ENCODE data around the gene STOX2. TPM values are rescaled to one million over a fixed set of nuclear protein-coding genes. Genes with fewer than 3 reads are reported as not detected.

Gene STOX2
- total and polyA plus RNA-seq, 9 donors: 2.2 to 16.4 (median 6.4) TPM

GRCh38 chr4:184010696-184011095 is 105.6 kb downstream of the STOX2 start:
- no peaks in the 10 kb centered on the region for H3K4me1 ChIP-seq (ENCODE audit: insufficient read depth)
- no peak for DNase-seq
- no peak overlapping the region for H3K27ac ChIP-seq
- H3K9me3 ChIP-seq: no peaks in the 10 kb centered on the region
- no peaks in the 10 kb centered on the region for H3K36me3 ChIP-seq
- intact Hi-C loops (cut with DNase I): no loop called here
- TF ChIP-seq POLR2A (IDR thresholded peaks at IDR 0.05): no peak
- no peak for TF ChIP-seq EP300 (IDR thresholded peaks at IDR 0.05)
- TF ChIP-seq, protein P1, sequence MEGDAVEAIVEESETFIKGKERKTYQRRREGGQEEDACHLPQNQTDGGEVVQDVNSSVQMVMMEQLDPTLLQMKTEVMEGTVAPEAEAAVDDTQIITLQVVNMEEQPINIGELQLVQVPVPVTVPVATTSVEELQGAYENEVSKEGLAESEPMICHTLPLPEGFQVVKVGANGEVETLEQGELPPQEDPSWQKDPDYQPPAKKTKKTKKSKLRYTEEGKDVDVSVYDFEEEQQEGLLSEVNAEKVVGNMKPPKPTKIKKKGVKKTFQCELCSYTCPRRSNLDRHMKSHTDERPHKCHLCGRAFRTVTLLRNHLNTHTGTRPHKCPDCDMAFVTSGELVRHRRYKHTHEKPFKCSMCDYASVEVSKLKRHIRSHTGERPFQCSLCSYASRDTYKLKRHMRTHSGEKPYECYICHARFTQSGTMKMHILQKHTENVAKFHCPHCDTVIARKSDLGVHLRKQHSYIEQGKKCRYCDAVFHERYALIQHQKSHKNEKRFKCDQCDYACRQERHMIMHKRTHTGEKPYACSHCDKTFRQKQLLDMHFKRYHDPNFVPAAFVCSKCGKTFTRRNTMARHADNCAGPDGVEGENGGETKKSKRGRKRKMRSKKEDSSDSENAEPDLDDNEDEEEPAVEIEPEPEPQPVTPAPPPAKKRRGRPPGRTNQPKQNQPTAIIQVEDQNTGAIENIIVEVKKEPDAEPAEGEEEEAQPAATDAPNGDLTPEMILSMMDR (IDR thresholded peaks at IDR 0.05): no peak
- H3K27me3 ChIP-seq: no peaks in the 10 kb centered on the region
- H3K4me3 ChIP-seq: no peak overlapping the region
- WGBS, 3 donors: 91 to 98% (median 97%) methylated on average over 14 of the region's 14 CpGs

- intact Hi-C loops (cut with DNase I): no loop called here
- H3K27me3 ChIP-seq: no peaks in the 10 kb centered on the region
- WGBS, 3 donors: 25 to 36% (median 28%) methylated on average over 2 of the region's 2 CpGs
- H3K9me3 ChIP-seq: no peaks in the 10 kb centered on the region
- no peaks in the 10 kb centered on the region for H3K36me3 ChIP-seq
- no peak overlapping the region for H3K4me3 ChIP-seq
- DNase-seq: no peak
- no peaks in the 10 kb centered on the region for H3K4me1 ChIP-seq (ENCODE audit: insufficient read depth)
- H3K27ac ChIP-seq: no peak overlapping the region
- TF ChIP-seq POLR2A (IDR thresholded peaks at IDR 0.05) (no peak), EP300 (IDR thresholded peaks at IDR 0.05) (no peak)
- TF ChIP-seq, protein P1 (IDR thresholded peaks at IDR 0.05): no peak
These were observed 106.8 kb downstream of the STOX2 start for GRCh38 chr4:184011826-184012380.

DNA sequence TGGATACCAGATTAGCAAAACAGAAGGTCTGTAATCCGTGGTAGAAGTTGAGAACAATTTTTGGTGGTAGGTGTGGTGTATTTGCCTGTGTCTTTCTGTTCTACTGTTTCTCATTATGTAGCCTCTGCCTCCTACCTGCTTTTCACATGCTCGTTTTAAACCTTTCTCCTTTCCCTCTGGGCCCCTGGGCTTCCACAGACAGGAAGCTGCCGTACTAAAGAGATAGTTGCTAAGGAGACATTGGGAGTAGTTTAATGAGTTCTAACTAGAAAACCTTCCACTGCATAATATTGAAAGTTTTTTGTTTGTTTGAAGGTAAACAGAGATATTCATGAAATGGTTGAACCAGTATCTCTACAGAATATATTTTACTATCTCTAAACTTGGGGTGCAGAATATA is 107.8 kb downstream of the STOX2 start:
- no peaks in the 10 kb centered on the region for H3K27me3 ChIP-seq
- no peaks in the 10 kb centered on the region for H3K4me1 ChIP-seq (ENCODE audit: insufficient read depth)
- whole genome bisulfite sequencing, 3 donors: 12 to 24% (median 18%) methylated on average over 3 of the region's 3 CpGs
- no peak overlapping the region for H3K27ac ChIP-seq
- no peaks in the 10 kb centered on the region for H3K36me3 ChIP-seq
- TF ChIP-seq POLR2A (IDR thresholded peaks at IDR 0.05): no peak
- no peak for TF ChIP-seq EP300 (IDR thresholded peaks at IDR 0.05)
- TF ChIP-seq, protein P1 (IDR thresholded peaks at IDR 0.05): no peak
- intact Hi-C loops (cut with DNase I): no loop called here
- H3K4me3 ChIP-seq: no peak overlapping the region
- no peak for DNase-seq
- H3K9me3 ChIP-seq: no peaks in the 10 kb centered on the region

- no peak overlapping the region for H3K4me3 ChIP-seq
- no peaks in the 10 kb centered on the region for H3K9me3 ChIP-seq
- no peak for DNase-seq
- TF ChIP-seq, protein P1 (IDR thresholded peaks at IDR 0.05): no peak
- TF ChIP-seq EP300 (IDR thresholded peaks at IDR 0.05): no peak
- no peak for TF ChIP-seq POLR2A (IDR thresholded peaks at IDR 0.05)
- no peaks in the 10 kb centered on the region for H3K27me3 ChIP-seq
- H3K27ac ChIP-seq: no peak overlapping the region
- H3K4me1 ChIP-seq (ENCODE audit: insufficient read depth): no peaks in the 10 kb centered on the region
- H3K36me3 ChIP-seq: no peaks in the 10 kb centered on the region
- intact Hi-C loops (cut with DNase I): no loop called here
- WGBS, 3 donors: 78 to 93% (median 86%) methylated on average over 6 of the region's 6 CpGs
These were observed 109.2 kb downstream of the STOX2 start for GRCh38 chr4:184014301-184014700.
